Hepatocyte (in vitro differentiated cells): Measurements from ENCODE around the gene PLEKHO1. TPM values are rescaled to one million over a fixed set of nuclear protein-coding genes. Genes with fewer than 3 reads are reported as not detected.
"Not testable (repeated sequence)": the region's sequence is repeated elsewhere in the genome, so short reads cannot be mapped to it uniquely, and the experiment has no call there.

ENCODE experiments used
- DNase-seq: peaks from one replicate; pipeline ENCODE4 v3.0.0-alpha.2; 2016; ENCODE audit warnings: low spot score
- H2AFZ ChIP-seq: fragments of 200-600 bp; sonication (generic); 2 replicates; pipeline ENCODE4 v1.6.0; 2016; ENCODE audit warnings: antibody characterized with exemption, mild to moderate bottlenecking
- H3K27ac ChIP-seq: fragments of 200-600 bp; sonication (generic); 2 replicates; pipeline ENCODE4 v1.5.1; 2016; ENCODE audit warnings: mild to moderate bottlenecking
- H3K27me3 ChIP-seq: fragments of 200-600 bp; sonication (generic); 2 replicates; pipeline ENCODE4 v1.6.1; 2016
- H3K36me3 ChIP-seq: fragments of 200-600 bp; sonication (generic); replicated peaks from 2 replicates; pipeline ENCODE4 v1.5.1; 2016; ENCODE audit warnings: low read depth; ENCODE audit not compliant: insufficient read depth
- H3K4me1 ChIP-seq: fragments of 200-600 bp; sonication (generic); 2 replicates; pipeline ENCODE4 v1.5.1; 2016; ENCODE audit warnings: mild to moderate bottlenecking, moderate library complexity; ENCODE audit not compliant: insufficient read depth
- H3K4me2 ChIP-seq: fragments of 200-600 bp; sonication (generic); 2 replicates; pipeline ENCODE4 v1.6.0; 2016
- H3K4me3 ChIP-seq: fragments of 200-600 bp; sonication (generic); 2 replicates; pipeline ENCODE4 v1.5.1; 2016; ENCODE audit warnings: mild to moderate bottlenecking
- H3K79me2 ChIP-seq: fragments of 200-600 bp; sonication (generic); 2 replicates; pipeline ENCODE4 v1.6.0; 2017; ENCODE audit warnings: mild to moderate bottlenecking
- H3K9me2 ChIP-seq: fragments of 200-600 bp; sonication (generic); replicated peaks from 2 replicates; pipeline ENCODE4 v1.6.0; 2017; ENCODE audit warnings: mild to moderate bottlenecking; ENCODE audit not compliant: insufficient read depth
- H3K9me3 ChIP-seq: fragments of 200-600 bp; sonication (generic); 2 replicates; pipeline ENCODE4 v1.5.1; 2016; ENCODE audit warnings: low read depth, mild to moderate bottlenecking
- H4K20me1 ChIP-seq: fragments of 200-600 bp; sonication (generic); 2 replicates; pipeline ENCODE4 v1.6.0; 2016; ENCODE audit warnings: mild to moderate bottlenecking; ENCODE audit not compliant: insufficient read depth, poor library complexity, severe bottlenecking
- CTCF ChIP-seq: fragments of 200-600 bp; sonication (generic); IDR thresholded peaks from 2 replicates; pipeline ENCODE4 v1.5.1; 2016; ENCODE audit warnings: antibody characterized with exemption, mild to moderate bottlenecking; ENCODE audit not compliant: poor library complexity
- EZH2 ChIP-seq: fragments of 200-600 bp; sonication (generic); IDR thresholded peaks from 2 replicates; pipeline ENCODE4 v1.6.1; 2016; ENCODE audit warnings: antibody characterized with exemption, mild to moderate bottlenecking, borderline replicate concordance
- EZH2phosphoT487 ChIP-seq: fragments of 200-600 bp; sonication (generic); IDR thresholded peaks from one replicate; pipeline ENCODE4 v1.6.1; 2018; ENCODE audit warnings: antibody characterized with exemption, mild to moderate bottlenecking, low read depth, moderate library complexity; ENCODE audit not compliant: unreplicated experiment, severe bottlenecking
- WGBS: methylation state at CpG from one replicate; pipeline ENCODE4 v1.1.6; 2016; ENCODE audit warnings: low lambda C conversion rate; ENCODE audit errors: missing lambda C conversion rate; 5-methylcytosine and 5-hydroxymethylcytosine counted together
- polyA plus RNA-seq: library from polyadenylated mRNA; unstranded; fragments of >200 nt; fragmentation: Nextera tagmentation; extraction: Ambion mirVana; gene quantifications from 2 replicates; pipeline ENCODE4 v1.2.1, GENCODE V29; 2016
- total RNA-seq: library from RNA; depleted of rRNA; stranded (reverse); fragments of >200 nt; gene quantifications from 2 replicates; pipeline ENCODE4 v1.2.3, GENCODE V29; 2014

PLEKHO1 gene
- total and polyA plus RNA-seq, 2 experiments from 2014 or later = 23.7 to 33.0 TPM

DNA sequence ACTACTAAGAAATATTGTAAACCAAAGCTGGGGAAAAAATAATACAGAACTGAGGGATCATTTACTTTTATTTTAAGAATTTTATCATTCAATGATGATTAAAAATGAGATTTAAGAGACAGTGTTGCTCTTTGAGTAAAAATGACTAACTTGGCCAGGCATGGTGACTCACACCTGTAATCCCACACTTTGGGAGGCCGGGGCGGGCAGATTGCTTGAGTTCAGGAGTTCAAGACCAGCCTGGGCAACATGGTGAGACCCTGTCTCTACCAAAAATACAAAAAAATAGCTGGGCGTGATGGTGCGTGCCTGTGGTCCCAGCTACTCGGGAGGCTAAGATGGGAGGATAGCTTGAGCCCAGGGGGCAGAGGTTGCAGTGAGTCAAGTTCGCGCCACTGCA, 21.8 kb upstream of the PLEKHO1 start:
- H3K4me2 ChIP-seq = no peak overlapping the region
- TF ChIP-seq CTCF = no peak
- no peak for TF ChIP-seq EZH2phosphoT487
- TF ChIP-seq EZH2 = no peak
- DNase-seq = no peak
- no peaks in the 10 kb centered on the region for H3K27me3 ChIP-seq
- no peak overlapping the region for H3K4me3 ChIP-seq
- H4K20me1 ChIP-seq = no peaks in the 10 kb centered on the region
- no peak overlapping the region for H3K27ac ChIP-seq
- H2AFZ ChIP-seq = no peak overlapping the region
- H3K4me1 ChIP-seq = no peaks in the 10 kb centered on the region
- no peaks in the 10 kb centered on the region for H3K9me3 ChIP-seq
- H3K9me2 ChIP-seq = no peaks in the 10 kb centered on the region
- H3K79me2 ChIP-seq = no peaks in the 10 kb centered on the region
- WGBS = 93% methylated on average over 7 of the region's 7 CpGs
- no peaks in the 10 kb centered on the region for H3K36me3 ChIP-seq

DNA sequence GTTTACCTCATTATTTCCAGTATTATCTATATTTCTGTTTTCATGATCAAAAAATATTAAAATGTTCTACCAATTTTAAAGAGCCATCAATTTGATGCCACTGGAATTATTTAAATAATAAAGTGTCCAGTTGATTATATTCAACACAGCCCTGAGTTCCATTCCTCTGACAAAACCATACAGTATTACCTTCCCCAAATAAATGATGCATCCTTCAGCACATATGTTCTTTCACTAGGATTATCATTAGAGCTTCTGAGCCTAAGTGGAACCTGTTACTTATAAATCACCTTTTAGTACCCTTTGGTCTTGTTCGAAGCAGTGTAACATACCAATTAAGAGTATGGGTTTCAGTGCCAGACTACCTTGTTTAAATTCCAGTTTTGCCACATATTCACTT, 17.3 kb upstream of the PLEKHO1 start:
- WGBS = 86% methylated on average over 1 of the region's 1 CpG
- Histone ChIP-seq H4K20me1 (no peaks in the 10 kb centered on the region), H3K27me3 (no peaks in the 10 kb centered on the region), H3K9me3 (no peaks in the 10 kb centered on the region), H3K4me3 (no peak overlapping the region), H3K27ac (no peak overlapping the region), H3K9me2 (no peaks in the 10 kb centered on the region), H2AFZ (no peak overlapping the region), H3K79me2 (no peaks in the 10 kb centered on the region), H3K4me1 (no peaks in the 10 kb centered on the region), H3K36me3 (no peaks in the 10 kb centered on the region), H3K4me2 (no peak overlapping the region)
- no peak for DNase-seq
- TF ChIP-seq EZH2phosphoT487 (no peak), EZH2 (no peak), CTCF (no peak)

GRCh38 chr1:150134537-150134936, 15.2 kb upstream of the PLEKHO1 start:
- Histone ChIP-seq H3K4me2 (no peak overlapping the region), H3K4me1 (no peaks in the 10 kb centered on the region), H3K27ac (no peak overlapping the region), H3K27me3 (no peaks in the 10 kb centered on the region), H3K4me3 (no peak overlapping the region), H3K79me2 (no peaks in the 10 kb centered on the region), H3K36me3 (no peaks in the 10 kb centered on the region), H3K9me2 (no peaks in the 10 kb centered on the region), H2AFZ (no peak overlapping the region), H4K20me1 (no peaks in the 10 kb centered on the region), H3K9me3 (no peaks in the 10 kb centered on the region)
- TF ChIP-seq EZH2phosphoT487 (no peak), EZH2 (no peak), CTCF (no peak)
- no peak for DNase-seq
- 94% methylated on average over 1 of the region's 1 CpG for WGBS

DNA sequence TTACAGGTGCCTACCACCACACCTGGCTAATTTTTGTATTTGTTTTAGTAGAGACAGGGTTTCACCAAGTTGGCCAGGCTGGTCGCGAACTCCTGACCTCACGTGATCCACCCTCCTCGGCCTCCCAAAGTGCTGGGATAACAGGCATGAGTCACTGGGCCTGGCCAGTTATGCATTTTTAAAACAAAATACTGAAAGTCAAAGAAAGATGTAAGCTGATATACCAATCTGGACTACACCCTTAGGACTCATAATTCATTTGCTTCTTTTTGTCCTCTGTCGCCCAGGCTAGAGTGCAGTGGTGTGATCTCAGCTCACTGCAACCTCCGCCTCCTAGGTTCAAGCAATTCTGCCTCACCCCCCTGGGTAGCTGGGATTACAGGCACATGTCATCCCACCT, 14.3 kb upstream of the PLEKHO1 start:
- H2AFZ ChIP-seq = not testable (repeated sequence)
- WGBS = 93% methylated on average over 6 of the region's 6 CpGs

More for the DNA sequence above, 14.3 kb upstream of the PLEKHO1 start:
- DNase-seq, H3K36me3 ChIP-seq, H3K9me2 ChIP-seq, H3K27me3 ChIP-seq, H3K4me1 ChIP-seq, H3K79me2 ChIP-seq, H3K27ac ChIP-seq, H3K4me3 ChIP-seq, H3K9me3 ChIP-seq, H4K20me1 ChIP-seq, H3K4me2 ChIP-seq: not testable (repeated sequence)
